SK-N-SH (cell line): Measurements from ENCODE around the gene CCDC102A. TPM values are rescaled to one million over a fixed set of nuclear protein-coding genes. Genes with fewer than 3 reads are reported as not detected.
A peak's percentile ranks its signal among the peaks of the same experiment; 100 is the strongest.

ENCODE experiments used
- CTCF ChIA-PET: fragments of 300-600, 350-600 bp; formaldehyde crosslinking; extraction: SDS; loops from one replicate; lab custom pipeline; 2021; lab: Yijun Ruan, JAX
- POLR2A ChIA-PET: fragments of 350-600 bp; sonication (Branson Sonifier 250); formaldehyde crosslinking; extraction: SDS; loops from one replicate; lab custom pipeline; 2020; ENCODE audit warnings: antibody characterized with exemption, inconsistent platforms; lab: Yijun Ruan, JAX
- DNase-seq: peaks from one replicate; pipeline ENCODE4 v3.0.0; 2012
- H2AFZ ChIP-seq: fragments of 200-600 bp; sonication (generic); 2 replicates; pipeline ENCODE4 v1.8.1; 2016; ENCODE audit warnings: antibody characterized with exemption, mild to moderate bottlenecking, low read depth
- H3F3A ChIP-seq: fragments of 200-600 bp; sonication (generic); replicated peaks from 2 replicates; pipeline ENCODE3; 2016; ENCODE audit warnings: antibody characterized with exemption, mild to moderate bottlenecking; ENCODE audit not compliant: insufficient read depth
- H3K27ac ChIP-seq, 2 experiments: fragments of 200-500 bp in 1 of 2; fragments of 200-600 bp in 1 of 2; sonication (Bioruptor generic) in 1 of 2; sonication (generic), shearing (Covaris generic) in 1 of 2; 2 replicates each; pipeline versions ENCODE4 v1.5.1 to v1.6.1; 2014 to 2016; ENCODE audit warnings: low read depth in 2 of 2, inconsistent platforms in 1 of 2, low read length in 1 of 2, mild to moderate bottlenecking in 1 of 2, mixed read lengths in 1 of 2
- H3K27me3 ChIP-seq: fragments of 200-600 bp; sonication (generic), shearing (Covaris generic); 2 replicates; pipeline ENCODE4 v1.6.1; 2016; ENCODE audit warnings: mixed run types; ENCODE audit not compliant: insufficient read depth
- H3K36me3 ChIP-seq, 2 experiments: fragments of 200-500 bp in 1 of 2; fragments of 200-600 bp in 1 of 2; sonication (Bioruptor generic) in 1 of 2; sonication (generic) in 1 of 2; replicated peaks in 1 of 2; 2 replicates each; pipeline versions ENCODE3 to v1.5.1; 2014 to 2016; ENCODE audit warnings: low read length in 1 of 2, mild to moderate bottlenecking in 1 of 2; ENCODE audit not compliant: insufficient read depth in 2 of 2, control insufficient read depth in 1 of 2
- H3K4me1 ChIP-seq, 2 experiments: fragments of 200-500 bp in 1 of 2; fragments of 200-600 bp in 1 of 2; sonication (Bioruptor generic) in 1 of 2; sonication (generic), shearing (Covaris generic) in 1 of 2; 2 replicates each; pipeline versions ENCODE4 v1.5.1 to v1.6.1; 2014 to 2016; ENCODE audit warnings: low read depth in 1 of 2, low read length in 1 of 2, mixed run types in 1 of 2; ENCODE audit not compliant: insufficient read depth in 2 of 2, control insufficient read depth in 1 of 2
- H3K4me2 ChIP-seq: fragments of 200-600 bp; sonication (generic), shearing (Covaris generic); 2 replicates; pipeline ENCODE4 v1.6.1; 2017; ENCODE audit warnings: mixed run types
- H3K4me3 ChIP-seq, 2 experiments: fragments of 200-500 bp in 1 of 2; fragments of 200-600 bp in 1 of 2; sonication (Bioruptor generic) in 1 of 2; sonication (generic), shearing (Covaris generic) in 1 of 2; 2 replicates each; pipeline versions ENCODE4 v1.5.1 to v1.8.1; 2014 to 2016; ENCODE audit warnings: low read depth in 2 of 2, inconsistent platforms in 1 of 2, low read length in 1 of 2, mild to moderate bottlenecking in 1 of 2, mixed read lengths in 1 of 2, moderate library complexity in 1 of 2
- H3K79me2 ChIP-seq: fragments of 200-600 bp; sonication (generic); 2 replicates; pipeline ENCODE4 v1.8.1; 2017; ENCODE audit warnings: mild to moderate bottlenecking; ENCODE audit not compliant: insufficient read depth
- H3K9ac ChIP-seq: fragments of 200-600 bp; sonication (generic); 2 replicates; pipeline ENCODE4 v1.6.1; 2017; ENCODE audit warnings: mixed run types
- H3K9me2 ChIP-seq: fragments of 200-600 bp; sonication (generic); 2 replicates; pipeline ENCODE4 v1.6.1; 2017; ENCODE audit warnings: mixed run types
- H3K9me3 ChIP-seq: fragments of 200-600 bp; sonication (generic); 2 replicates; pipeline ENCODE4 v1.6.1; 2017; ENCODE audit warnings: mixed run types, mild to moderate bottlenecking, moderate library complexity
- H4K20me1 ChIP-seq: fragments of 200-600 bp; sonication (generic); 2 replicates; pipeline ENCODE4 v1.6.1; 2017; ENCODE audit warnings: mild to moderate bottlenecking, mixed run types; ENCODE audit not compliant: insufficient read depth
- CHD2 ChIP-seq: fragments of 150-350 bp; IDR thresholded peaks from 2 replicates; pipeline ENCODE4 v1.6.1; 2018; ENCODE audit warnings: low read length; ENCODE audit not compliant: partially characterized antibody
- CTCF ChIP-seq: fragments of 200-600 bp; sonication (generic); IDR thresholded peaks from 2 replicates; pipeline ENCODE4 v1.6.1; 2017; ENCODE audit warnings: antibody characterized with exemption, mild to moderate bottlenecking, moderate library complexity
- ELF1 ChIP-seq: IDR thresholded peaks from 2 replicates; pipeline ENCODE4 v1.4.0; 2012
- EP300 ChIP-seq, 2 experiments: IDR thresholded peaks; 2 replicates each; pipeline versions ENCODE4 v1.4.0 to v1.6.1; 2012; ENCODE audit warnings: borderline replicate concordance in 1 of 2, low read depth in 1 of 2, low read length in 1 of 2
- FOSL2 ChIP-seq: IDR thresholded peaks from 2 replicates; pipeline ENCODE4 v1.4.0; 2012; ENCODE audit warnings: low read depth, mild to moderate bottlenecking, moderate library complexity, borderline replicate concordance
- FOXJ3 ChIP-seq: sonication (generic); formaldehyde crosslinking; IDR thresholded peaks from 2 replicates; pipeline ENCODE4 v1.5.1; 2020; ENCODE audit warnings: mild to moderate bottlenecking, missing genetic modification reagents
- FOXM1 ChIP-seq: IDR thresholded peaks from 2 replicates; pipeline ENCODE4 v1.4.0; 2012; ENCODE audit warnings: low read depth, mild to moderate bottlenecking
- GABPA ChIP-seq: IDR thresholded peaks from 2 replicates; pipeline ENCODE4 v1.4.0; 2012; ENCODE audit warnings: low read depth, mild to moderate bottlenecking
- GATA2 ChIP-seq: sonication (generic); formaldehyde crosslinking; IDR thresholded peaks from 2 replicates; pipeline ENCODE4 v1.5.0; 2020; ENCODE audit warnings: mild to moderate bottlenecking, missing genetic modification reagents
- IRF3 ChIP-seq: fragments of 150-350 bp; IDR thresholded peaks from 2 replicates; pipeline ENCODE4 v1.6.1; 2016; ENCODE audit warnings: mild to moderate bottlenecking, low read depth, low read length
- MXI1 ChIP-seq: IDR thresholded peaks from 2 replicates; pipeline ENCODE4 v1.6.1; 2012; ENCODE audit warnings: mild to moderate bottlenecking, low read depth, low read length, improper control_type of control experiment
- NFIC ChIP-seq: IDR thresholded peaks from 2 replicates; pipeline ENCODE4 v1.4.0; 2012; ENCODE audit warnings: borderline replicate concordance
- NRF1 ChIP-seq: IDR thresholded peaks from 2 replicates; pipeline ENCODE4 v1.6.1; 2012; ENCODE audit warnings: low read depth, mild to moderate bottlenecking, low read length
- PBX3 ChIP-seq: IDR thresholded peaks from 2 replicates; pipeline ENCODE4; 2012
- POLR2AphosphoS5 ChIP-seq: IDR thresholded peaks from 2 replicates; pipeline ENCODE4 v1.6.1; 2012; ENCODE audit warnings: low read depth, low read length
- RAD21 ChIP-seq: IDR thresholded peaks from 2 replicates; pipeline ENCODE4 v1.6.1; 2012; ENCODE audit warnings: mild to moderate bottlenecking, low read length
- SMC3 ChIP-seq: IDR thresholded peaks from 2 replicates; pipeline ENCODE4 v1.6.1; 2012; ENCODE audit warnings: low read depth, low read length, improper control_type of control experiment
- TEAD4 ChIP-seq: IDR thresholded peaks from 2 replicates; pipeline ENCODE4 v1.4.0; 2012; ENCODE audit warnings: mild to moderate bottlenecking, borderline replicate concordance; ENCODE audit not compliant: insufficient read depth
- WGBS: methylation state at CpG from one replicate; pipeline ENCODE4 v1.1.6; 2017; ENCODE audit warnings: low lambda C conversion rate; 5-methylcytosine and 5-hydroxymethylcytosine counted together
- polyA plus RNA-seq, 3 experiments: library from polyadenylated mRNA; depleted of rRNA; stranded (reverse); fragments of >200 nt; gene quantifications; 2 replicates each; pipeline ENCODE4 v1.2.3, GENCODE V29; 2012

CCDC102A gene
- polyA plus RNA-seq, 1 of the 3 experiments (the other 2 are of a cell fraction): 26.2 TPM

GRCh38 chr16:57519796-57520360 is 16.5 kb downstream of the CCDC102A start:
- POLR2A ChIA-PET: interaction anchor here (0.7 to 1.9 kb wide), 9 partner anchors 11 to 101 kb away, joined by 3 to 12 read pairs (median 4); partner anchors contain the start of genes CIAPIN1, COQ9 and POLR2C
- WGBS: 40% methylated on average over 8 of the region's 10 CpGs
- H2AFZ ChIP-seq: no peak overlapping the region

More at GRCh38 chr16:57519796-57520360, 16.5 kb downstream of the CCDC102A start:
- H3K9ac ChIP-seq: no peak overlapping the region
- H3K27me3 ChIP-seq: no peaks in the 10 kb centered on the region
- peaks cover 0 to 16% of the 10 kb centered on the region in 2 experiments; a peak in 1 of 4 replicates for H3K4me1 ChIP-seq
- H3K79me2 ChIP-seq: no peaks in the 10 kb centered on the region
- peak; percentile 94 for DNase-seq
- CTCF ChIA-PET: interaction anchor here (0.5 to 23.0 kb wide), 43 partner anchors 9 to 443 kb away, joined by 3 to 426 read pairs (median 5); partner anchors contain the start of genes ADGRG5, CCDC102A, CIAPIN1 and COQ9
- no peaks in the 10 kb centered on the region for H3K9me3 ChIP-seq
- no peak overlapping the region for H3K4me3 ChIP-seq
- no peak overlapping the region for H3K4me2 ChIP-seq
- H3K27ac ChIP-seq: 0 out of 4 replicates have a peak overlapping the region, but pooled peaks of 1 of the 2 experiments have one; percentile 16
- H3F3A ChIP-seq: no peaks in the 10 kb centered on the region
- TF ChIP-seq POLR2AphosphoS5 (no peak), GABPA (no peak), FOXJ3 (CRISPR knock-in tag) (no peak), IRF3 (no peak), EP300 (IDR thresholded peaks at IDR 0.05; ENCODE audit: borderline replicate concordance in 1 of 2, low read depth in 1 of 2, low read length in 1 of 2) (no peak), SMC3 (peak; percentile 97), FOSL2 (no peak), ELF1 (no peak), CHD2 (no peak), NRF1 (peak; percentile 30; the same call in 1 of the 2 replicates), NFIC (no peak), CTCF (peak; percentile 98), FOXM1 (no peak), RAD21 (peak; percentile 96), GATA2 (no peak), TEAD4 (no peak), MXI1 (no peak), PBX3 (no peak)
- peaks cover 3 to 8% of the 10 kb centered on the region in 2 experiments for H3K36me3 ChIP-seq
- H3K9me2 ChIP-seq: no peaks in the 10 kb centered on the region
- H4K20me1 ChIP-seq: no peaks in the 10 kb centered on the region
